ENCODE measurements around the gene NR5A1.

GRCh38 chr9:124503713-124504529 is 3.3 kb downstream of the NR5A1 start:
- TF ChIP-seq, protein P1, sequence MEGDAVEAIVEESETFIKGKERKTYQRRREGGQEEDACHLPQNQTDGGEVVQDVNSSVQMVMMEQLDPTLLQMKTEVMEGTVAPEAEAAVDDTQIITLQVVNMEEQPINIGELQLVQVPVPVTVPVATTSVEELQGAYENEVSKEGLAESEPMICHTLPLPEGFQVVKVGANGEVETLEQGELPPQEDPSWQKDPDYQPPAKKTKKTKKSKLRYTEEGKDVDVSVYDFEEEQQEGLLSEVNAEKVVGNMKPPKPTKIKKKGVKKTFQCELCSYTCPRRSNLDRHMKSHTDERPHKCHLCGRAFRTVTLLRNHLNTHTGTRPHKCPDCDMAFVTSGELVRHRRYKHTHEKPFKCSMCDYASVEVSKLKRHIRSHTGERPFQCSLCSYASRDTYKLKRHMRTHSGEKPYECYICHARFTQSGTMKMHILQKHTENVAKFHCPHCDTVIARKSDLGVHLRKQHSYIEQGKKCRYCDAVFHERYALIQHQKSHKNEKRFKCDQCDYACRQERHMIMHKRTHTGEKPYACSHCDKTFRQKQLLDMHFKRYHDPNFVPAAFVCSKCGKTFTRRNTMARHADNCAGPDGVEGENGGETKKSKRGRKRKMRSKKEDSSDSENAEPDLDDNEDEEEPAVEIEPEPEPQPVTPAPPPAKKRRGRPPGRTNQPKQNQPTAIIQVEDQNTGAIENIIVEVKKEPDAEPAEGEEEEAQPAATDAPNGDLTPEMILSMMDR (IDR thresholded peaks at IDR 0.05): no peak
- TF ChIP-seq POLR2A (IDR thresholded peaks at IDR 0.05): no peak

All from heart left ventricle (tissue), 13 donors.